GM23338 (cell line): ENCODE measurements around the gene IDH1. TPM values are rescaled to one million over a fixed set of nuclear protein-coding genes. Genes with fewer than 3 reads are reported as not detected.

Experiments
- ATAC-seq: fragments of 200-7000 bp; cut with Tn5 transposase; 3 replicates; pipeline ENCODE4 v1.9.1; 2020
- DNase-seq: peaks from one replicate; pipeline ENCODE4 v3.0.0-alpha.2; 2015; ENCODE audit warnings: low spot score
- H2AFZ ChIP-seq: fragments of 200-600 bp; sonication (generic); 2 replicates; pipeline ENCODE4 v1.8.0; 2016; ENCODE audit warnings: antibody characterized with exemption, mild to moderate bottlenecking, moderate library complexity
- H3F3A ChIP-seq: fragments of 200-600 bp; sonication (generic); replicated peaks from 2 replicates; pipeline ENCODE4 v1.8.0; 2017; ENCODE audit warnings: antibody characterized with exemption, mixed run types, low read depth
- H3K27ac ChIP-seq: fragments of 200-600 bp; sonication (generic); 2 replicates; pipeline ENCODE4 v1.6.1; 2016; ENCODE audit warnings: low read depth
- H3K27me3 ChIP-seq: fragments of 200-600 bp; sonication (generic); 2 replicates; pipeline ENCODE4 v1.8.0; 2016; ENCODE audit warnings: mild to moderate bottlenecking, mixed run types, moderate library complexity; ENCODE audit not compliant: insufficient read depth
- H3K36me3 ChIP-seq: fragments of 200-600 bp; sonication (generic); 2 replicates; pipeline ENCODE4 v1.8.0; 2016; ENCODE audit warnings: mild to moderate bottlenecking; ENCODE audit not compliant: insufficient read depth
- H3K4me1 ChIP-seq: fragments of 200-600 bp; sonication (generic); 2 replicates; pipeline ENCODE4 v1.8.0; 2016; ENCODE audit warnings: mild to moderate bottlenecking, moderate library complexity; ENCODE audit not compliant: insufficient read depth
- H3K4me2 ChIP-seq: fragments of 200-600 bp; sonication (generic); 2 replicates; pipeline ENCODE4 v1.7.1; 2017; ENCODE audit warnings: mixed run types
- H3K4me3 ChIP-seq: fragments of 200-600 bp; sonication (generic); 2 replicates; pipeline ENCODE4 v1.6.1; 2016; ENCODE audit warnings: mixed run types
- H3K79me2 ChIP-seq: fragments of 200-600 bp; sonication (generic); replicated peaks from 2 replicates; pipeline ENCODE4 v1.8.0; 2017; ENCODE audit warnings: mild to moderate bottlenecking; ENCODE audit not compliant: insufficient read depth
- H3K9me2 ChIP-seq: fragments of 200-600 bp; sonication (generic); 2 replicates; pipeline ENCODE4 v1.8.0; 2017; ENCODE audit not compliant: insufficient read depth
- H4K20me1 ChIP-seq: fragments of 200-600 bp; sonication (generic); replicated peaks from 2 replicates; pipeline ENCODE4 v1.8.0; 2017; ENCODE audit warnings: mild to moderate bottlenecking; ENCODE audit not compliant: insufficient read depth
- H3K27ac Mint-ChIP-seq: 2 replicates; pipeline ENCODE4 v1.8.0; 2020; ENCODE audit warnings: inconsistent platforms, mild to moderate bottlenecking, moderate library complexity, mixed read lengths
- H3K27me3 Mint-ChIP-seq: 3 replicates; pipeline ENCODE4 v1.8.0; 2022; ENCODE audit warnings: low read depth, mild to moderate bottlenecking, moderate library complexity, mixed read lengths, inconsistent platforms; ENCODE audit not compliant: insufficient read depth, poor library complexity
- H3K36me3 Mint-ChIP-seq: 3 replicates; pipeline ENCODE4 v1.8.0; 2021; ENCODE audit warnings: low read depth, mild to moderate bottlenecking, inconsistent platforms, moderate library complexity, mixed read lengths
- H3K4me1 Mint-ChIP-seq: 3 replicates; pipeline ENCODE4 v1.8.0; 2020; ENCODE audit warnings: mild to moderate bottlenecking, inconsistent platforms, mixed read lengths
- H3K4me3 Mint-ChIP-seq: 3 replicates; pipeline ENCODE4 v1.8.0; 2021; ENCODE audit warnings: moderate library complexity, mild to moderate bottlenecking, inconsistent platforms, mixed read lengths
- H3K9me3 Mint-ChIP-seq: 3 replicates; pipeline ENCODE4 v1.8.0; 2020; ENCODE audit warnings: moderate library complexity, mild to moderate bottlenecking, inconsistent platforms, mixed read lengths
- CREB1 ChIP-seq: fragments of 250-450 bp; sonication (Bioruptor Pico); IDR thresholded peaks from 2 replicates; pipeline ENCODE4 v1.5.0; 2020; ENCODE audit warnings: low read depth, mild to moderate bottlenecking, moderate library complexity
- ETS1 ChIP-seq: IDR thresholded peaks from 2 replicates; pipeline ENCODE4 v1.6.1; 2016; ENCODE audit warnings: antibody characterized with exemption
- EZH2 ChIP-seq: fragments of 200-600 bp; sonication (generic); IDR thresholded peaks from one replicate; pipeline ENCODE4 v1.8.0; 2017; ENCODE audit warnings: antibody characterized with exemption, mild to moderate bottlenecking, low read depth; ENCODE audit not compliant: unreplicated experiment
- EZH2phosphoT487 ChIP-seq: fragments of 200-600 bp; sonication (generic); IDR thresholded peaks from one replicate; pipeline ENCODE4 v1.8.1; 2018; ENCODE audit warnings: antibody characterized with exemption; ENCODE audit not compliant: unreplicated experiment
- JUNB ChIP-seq: IDR thresholded peaks from one replicate; pipeline ENCODE4 v1.6.1; 2016; ENCODE audit warnings: antibody characterized with exemption; ENCODE audit not compliant: unreplicated experiment
- NANOG ChIP-seq: IDR thresholded peaks from 2 replicates; pipeline ENCODE4 v1.6.1; 2016; ENCODE audit warnings: antibody characterized with exemption, borderline replicate concordance
- POLR2AphosphoS5 ChIP-seq: IDR thresholded peaks from 2 replicates; pipeline ENCODE4 v1.6.1; 2016; ENCODE audit warnings: antibody characterized with exemption, low read depth
- STAT1 ChIP-seq: IDR thresholded peaks from one replicate; pipeline ENCODE4 v1.6.1; 2016; ENCODE audit warnings: antibody characterized with exemption; ENCODE audit not compliant: unreplicated experiment
- ZNF114 ChIP-seq: fragments of 250-450 bp; sonication (Bioruptor Pico); IDR thresholded peaks from 2 replicates; pipeline ENCODE4 v1.5.0; 2020; ENCODE audit warnings: mild to moderate bottlenecking, moderate library complexity
- ZNF331 ChIP-seq: fragments of 250-450 bp; sonication (Bioruptor Pico); IDR thresholded peaks from 2 replicates; pipeline ENCODE4 v1.5.0; 2020; ENCODE audit warnings: low read depth, mild to moderate bottlenecking, moderate library complexity
- ZNF462 ChIP-seq: fragments of 250-450 bp; sonication (Bioruptor Pico); IDR thresholded peaks from 2 replicates; pipeline ENCODE4 v1.5.0; 2020; ENCODE audit warnings: mild to moderate bottlenecking, moderate library complexity
- polyA plus RNA-seq: library from polyadenylated mRNA; unstranded; fragments of >200 nt; fragmentation: Nextera tagmentation; extraction: Ambion mirVana; gene quantifications from 2 replicates; pipeline ENCODE4 v1.2.1, GENCODE V29; 2016
- total RNA-seq: library from RNA; depleted of rRNA; stranded (reverse); fragments of >200 nt; shearing (Covaris generic); gene quantifications from 2 replicates; pipeline ENCODE4 v1.2.3, GENCODE V29; 2014
- TF ChIP-seq, protein P1 (sequence below), 2 experiments: fragments of 200-600 bp in 1 of 2; sonication (generic) in 1 of 2; conservative IDR thresholded peaks; 2 replicates each; pipeline versions ENCODE4 v1.5.1 to v1.6.1; 2016 to 2017; ENCODE audit warnings: antibody characterized with exemption in 2 of 2, low read depth in 2 of 2, mild to moderate bottlenecking in 2 of 2, moderate library complexity in 1 of 2
- TF ChIP-seq, protein P2 (sequence below): IDR thresholded peaks from one replicate; pipeline ENCODE4 v1.6.1; 2018; ENCODE audit warnings: antibody characterized with exemption; ENCODE audit not compliant: unreplicated experiment

Gene IDH1
- total and polyA plus RNA-seq, 2 experiments from 2014 or later = 315 to 536 TPM

- Histone ChIP-seq H3K9me2 (no peaks in the 10 kb centered on the region), H3K27me3 (no peaks in the 10 kb centered on the region), H2AFZ (no peak overlapping the region), H3K27ac (no peak overlapping the region), H3K4me3 (no peak overlapping the region), H3K4me2 (no peak overlapping the region), H4K20me1 (0 out of 2 replicates have a peak, but pooled peaks cover 3% of the 10 kb centered on the region), H3K79me2 (0 out of 2 replicates have a peak, but pooled peaks cover 4% of the 10 kb centered on the region), H3K36me3 (peaks cover 91% of the 10 kb centered on the region), H3F3A (peaks cover 25% of the 10 kb centered on the region), H3K4me1 (no peaks in the 10 kb centered on the region)
- no peak for ATAC-seq
- no peak overlapping the region for H3K27ac Mint-ChIP-seq
- H3K36me3 Mint-ChIP-seq = peaks cover 97% of the 10 kb centered on the region
- 0 out of 3 replicates have a peak, but pooled peaks cover 3% of the 10 kb centered on the region for H3K9me3 Mint-ChIP-seq
- no peaks in the 10 kb centered on the region for H3K4me1 Mint-ChIP-seq
- no peaks in the 10 kb centered on the region for H3K27me3 Mint-ChIP-seq
- no peak overlapping the region for H3K4me3 Mint-ChIP-seq
- no peak for DNase-seq
- no peak for TF ChIP-seq STAT1
- TF ChIP-seq JUNB = no peak
- no peak for TF ChIP-seq ZNF114 (CRISPR knock-in tag)
- no peak for TF ChIP-seq ZNF331 (CRISPR knock-in tag)
- TF ChIP-seq, protein P1, sequence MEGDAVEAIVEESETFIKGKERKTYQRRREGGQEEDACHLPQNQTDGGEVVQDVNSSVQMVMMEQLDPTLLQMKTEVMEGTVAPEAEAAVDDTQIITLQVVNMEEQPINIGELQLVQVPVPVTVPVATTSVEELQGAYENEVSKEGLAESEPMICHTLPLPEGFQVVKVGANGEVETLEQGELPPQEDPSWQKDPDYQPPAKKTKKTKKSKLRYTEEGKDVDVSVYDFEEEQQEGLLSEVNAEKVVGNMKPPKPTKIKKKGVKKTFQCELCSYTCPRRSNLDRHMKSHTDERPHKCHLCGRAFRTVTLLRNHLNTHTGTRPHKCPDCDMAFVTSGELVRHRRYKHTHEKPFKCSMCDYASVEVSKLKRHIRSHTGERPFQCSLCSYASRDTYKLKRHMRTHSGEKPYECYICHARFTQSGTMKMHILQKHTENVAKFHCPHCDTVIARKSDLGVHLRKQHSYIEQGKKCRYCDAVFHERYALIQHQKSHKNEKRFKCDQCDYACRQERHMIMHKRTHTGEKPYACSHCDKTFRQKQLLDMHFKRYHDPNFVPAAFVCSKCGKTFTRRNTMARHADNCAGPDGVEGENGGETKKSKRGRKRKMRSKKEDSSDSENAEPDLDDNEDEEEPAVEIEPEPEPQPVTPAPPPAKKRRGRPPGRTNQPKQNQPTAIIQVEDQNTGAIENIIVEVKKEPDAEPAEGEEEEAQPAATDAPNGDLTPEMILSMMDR (conservative IDR thresholded peaks at IDR 0.05; ENCODE audit: low read depth in 2 of 2) = no peak
- no peak for TF ChIP-seq EZH2phosphoT487
- TF ChIP-seq ZNF462 (CRISPR knock-in tag) = no peak
- no peak for TF ChIP-seq NANOG
- TF ChIP-seq, protein P2, sequence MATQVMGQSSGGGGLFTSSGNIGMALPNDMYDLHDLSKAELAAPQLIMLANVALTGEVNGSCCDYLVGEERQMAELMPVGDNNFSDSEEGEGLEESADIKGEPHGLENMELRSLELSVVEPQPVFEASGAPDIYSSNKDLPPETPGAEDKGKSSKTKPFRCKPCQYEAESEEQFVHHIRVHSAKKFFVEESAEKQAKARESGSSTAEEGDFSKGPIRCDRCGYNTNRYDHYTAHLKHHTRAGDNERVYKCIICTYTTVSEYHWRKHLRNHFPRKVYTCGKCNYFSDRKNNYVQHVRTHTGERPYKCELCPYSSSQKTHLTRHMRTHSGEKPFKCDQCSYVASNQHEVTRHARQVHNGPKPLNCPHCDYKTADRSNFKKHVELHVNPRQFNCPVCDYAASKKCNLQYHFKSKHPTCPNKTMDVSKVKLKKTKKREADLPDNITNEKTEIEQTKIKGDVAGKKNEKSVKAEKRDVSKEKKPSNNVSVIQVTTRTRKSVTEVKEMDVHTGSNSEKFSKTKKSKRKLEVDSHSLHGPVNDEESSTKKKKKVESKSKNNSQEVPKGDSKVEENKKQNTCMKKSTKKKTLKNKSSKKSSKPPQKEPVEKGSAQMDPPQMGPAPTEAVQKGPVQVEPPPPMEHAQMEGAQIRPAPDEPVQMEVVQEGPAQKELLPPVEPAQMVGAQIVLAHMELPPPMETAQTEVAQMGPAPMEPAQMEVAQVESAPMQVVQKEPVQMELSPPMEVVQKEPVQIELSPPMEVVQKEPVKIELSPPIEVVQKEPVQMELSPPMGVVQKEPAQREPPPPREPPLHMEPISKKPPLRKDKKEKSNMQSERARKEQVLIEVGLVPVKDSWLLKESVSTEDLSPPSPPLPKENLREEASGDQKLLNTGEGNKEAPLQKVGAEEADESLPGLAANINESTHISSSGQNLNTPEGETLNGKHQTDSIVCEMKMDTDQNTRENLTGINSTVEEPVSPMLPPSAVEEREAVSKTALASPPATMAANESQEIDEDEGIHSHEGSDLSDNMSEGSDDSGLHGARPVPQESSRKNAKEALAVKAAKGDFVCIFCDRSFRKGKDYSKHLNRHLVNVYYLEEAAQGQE = no peak
- TF ChIP-seq POLR2AphosphoS5 = no peak
- TF ChIP-seq CREB1 (CRISPR knock-in tag) = no peak
- no peak for TF ChIP-seq EZH2
- TF ChIP-seq ETS1 = no peak
Measured at GRCh38 chr2:208240619-208241209, 14.2 kb downstream of the IDH1 start.
